Left ventricle myocardium superior (tissue), 1 donor: ENCODE measurements around the gene PDZRN3. TPM values are rescaled to one million over a fixed set of nuclear protein-coding genes. Genes with fewer than 3 reads are reported as not detected.

Experiments
- ATAC-seq: fragments of 200-7000 bp; cut with Tn5 transposase; one replicate; pipeline ENCODE4 v1.9.1; 2020; ENCODE audit warnings: mild to moderate bottlenecking, moderate library complexity
- DNase-seq: peaks from one replicate; pipeline ENCODE4 v3.0.0-alpha.2; 2020
- intact Hi-C: fragments of 100-400 bp; cut with micrococcal nuclease; formaldehyde crosslinking; loops from one replicate; pipeline ENCODE4 v1.11.0; 2022
- total RNA-seq: library from RNA; stranded (reverse); fragmentation: NEBNext Ultra II Directional; extraction: Animal tissue kit (Norgen Biotek cat#: 25700); gene quantifications from one replicate; pipeline ENCODE4 v1.2.1, GENCODE V29; 2021
- donor health status: DM: no; HTN: yes; CAD: no; lungs with severe emphysema.

The PDZRN3 gene
- total RNA-seq, 1 donor from 2014 or later = 147 TPM

- intact Hi-C loops = no loop called here
- ATAC-seq (no peak), DNase-seq (no peak)
Observed at GRCh38 chr3:73385568-73385967, 239.2 kb downstream of the PDZRN3 start.

- no peak for ATAC-seq
- intact Hi-C loops = no loop called here
Observed at GRCh38 chr3:73384091-73384906, 240.4 kb downstream of the PDZRN3 start.

GRCh38 chr3:73383470-73384049, 241.2 kb downstream of the PDZRN3 start:
- intact Hi-C loops = no loop called here
- DNase-seq (no peak), ATAC-seq (peak; percentile 21)

More at GRCh38 chr3:73384091-73384906, 240.4 kb downstream of the PDZRN3 start:
- DNase-seq = no peak

- intact Hi-C loops = no loop called here
- DNase-seq (no peak), ATAC-seq (no peak)
Observed at GRCh38 chr3:73381551-73381950, 243.2 kb downstream of the PDZRN3 start.

- no peak for ATAC-seq
- no peak for DNase-seq
- intact Hi-C loops = no loop called here
Observed at GRCh38 chr3:73380735-73381532, 243.8 kb downstream of the PDZRN3 start.

GRCh38 chr3:73379465-73379864, 245.3 kb downstream of the PDZRN3 start:
- intact Hi-C loops = no loop called here
- ATAC-seq (no peak), DNase-seq (no peak)

- intact Hi-C loops = no loop called here
- ATAC-seq (no peak), DNase-seq (no peak)
Observed at GRCh38 chr3:73378207-73378606, 246.5 kb downstream of the PDZRN3 start.

- intact Hi-C loops = no loop called here
- DNase-seq = peak; percentile 79
- peak; percentile 99 for ATAC-seq
Observed at GRCh38 chr3:73365756-73366397, 258.9 kb downstream of the PDZRN3 start.

- DNase-seq (no peak), ATAC-seq (no peak)
- intact Hi-C loops = no loop called here
Observed at GRCh38 chr3:73364517-73364916, 260.2 kb downstream of the PDZRN3 start.

- no peak for ATAC-seq
Observed at GRCh38 chr3:73363093-73363492, 261.6 kb downstream of the PDZRN3 start.

GRCh38 chr3:73361591-73361990, 263.1 kb downstream of the PDZRN3 start:
- no peak for DNase-seq
- intact Hi-C loops = no loop called here
- ATAC-seq = no peak

More at GRCh38 chr3:73363093-73363492, 261.6 kb downstream of the PDZRN3 start:
- intact Hi-C loops = no loop called here
- DNase-seq = no peak

GRCh38 chr3:73353649-73354217, 271.0 kb downstream of the PDZRN3 start:
- DNase-seq (no peak), ATAC-seq (no peak)
- intact Hi-C loops = no loop called here

- DNase-seq (no peak), ATAC-seq (no peak)
- intact Hi-C loops = no loop called here
Observed at GRCh38 chr3:73352841-73353645, 271.7 kb downstream of the PDZRN3 start.

- intact Hi-C loops = no loop called here
- ATAC-seq = peak; percentile 94
- DNase-seq = peak; percentile 64
Observed at GRCh38 chr3:73351423-73352071, 273.2 kb downstream of the PDZRN3 start.

- ATAC-seq (no peak), DNase-seq (no peak)
- intact Hi-C loops = no loop called here
Observed at GRCh38 chr3:73350996-73351395, 273.7 kb downstream of the PDZRN3 start.

- DNase-seq (peak; percentile 52), ATAC-seq (peak; percentile 74)
- intact Hi-C loops = no loop called here
Observed at GRCh38 chr3:73349657-73350056, 275.1 kb downstream of the PDZRN3 start.

GRCh38 chr3:73342077-73342476, 282.7 kb downstream of the PDZRN3 start:
- intact Hi-C loops = no loop called here
- no peak for DNase-seq
- ATAC-seq = peak; percentile 94
